Osteoblast (primary cell): Measurements from ENCODE around the gene MPST. TPM values are rescaled to one million over a fixed set of nuclear protein-coding genes. Genes with fewer than 3 reads are reported as not detected.

ENCODE experiments used
- DNase-seq: peaks from one replicate; pipeline ENCODE4 v3.0.0; 2011; ENCODE audit warnings: low spot score, mixed read lengths; ENCODE audit not compliant: insufficient read length; ENCODE audit errors: missing footprints
- H2AFZ ChIP-seq: 2 replicates; pipeline ENCODE4 v1.6.0; 2011; ENCODE audit warnings: mild to moderate bottlenecking, low read length
- H3K27ac ChIP-seq: 2 replicates; pipeline ENCODE4 v1.5.1; 2011; ENCODE audit warnings: mild to moderate bottlenecking, low read depth, low read length, moderate library complexity
- H3K27me3 ChIP-seq: 2 replicates; pipeline ENCODE4 v1.6.0; 2012; ENCODE audit warnings: mild to moderate bottlenecking, control low read depth, inconsistent platforms, low read length, moderate library complexity; ENCODE audit not compliant: insufficient read depth
- H3K36me3 ChIP-seq: 2 replicates; pipeline ENCODE4 v1.5.1; 2011; ENCODE audit warnings: mild to moderate bottlenecking, low read length, control low read depth, moderate library complexity; ENCODE audit not compliant: insufficient read depth
- H3K4me1 ChIP-seq: 2 replicates; pipeline ENCODE4 v1.5.1; 2011; ENCODE audit warnings: mild to moderate bottlenecking, low read length, control low read depth, moderate library complexity; ENCODE audit not compliant: insufficient read depth
- H3K4me2 ChIP-seq: 2 replicates; pipeline ENCODE4 v1.6.0; 2011; ENCODE audit warnings: mild to moderate bottlenecking, low read length; ENCODE audit not compliant: insufficient read depth
- H3K4me3 ChIP-seq: fragments of 200-600 bp; sonication (generic); 3 replicates; pipeline ENCODE4 v1.5.1; 2012; ENCODE audit warnings: mild to moderate bottlenecking, low read length, inconsistent platforms; ENCODE audit not compliant: insufficient read depth
- H3K79me2 ChIP-seq: 2 replicates; pipeline ENCODE4 v1.6.0; 2012; ENCODE audit warnings: mild to moderate bottlenecking, low read length, control low read depth, inconsistent platforms; ENCODE audit not compliant: insufficient read depth
- H3K9me3 ChIP-seq: 2 replicates; pipeline ENCODE4 v1.5.1; 2011; ENCODE audit warnings: low read depth, low read length, control low read depth
- H4K20me1 ChIP-seq: 2 replicates; pipeline ENCODE4 v1.6.0; 2012; ENCODE audit warnings: mild to moderate bottlenecking, low read length, control low read depth; ENCODE audit not compliant: insufficient read depth
- total RNA-seq: library from RNA; depleted of rRNA; stranded (reverse); fragments of >200 nt; gene quantifications from 2 replicates; pipeline ENCODE4 v1.2.3, GENCODE V29; 2012
- TF ChIP-seq, protein P1 (sequence below): IDR thresholded peaks from 2 replicates; pipeline ENCODE4 v1.5.1; 2011; ENCODE audit warnings: mild to moderate bottlenecking, low read depth, low read length, moderate library complexity; ENCODE audit errors: extremely low read depth

Gene MPST
- total RNA-seq = 82.5 and 91.6 TPM in 2 replicates

DNA sequence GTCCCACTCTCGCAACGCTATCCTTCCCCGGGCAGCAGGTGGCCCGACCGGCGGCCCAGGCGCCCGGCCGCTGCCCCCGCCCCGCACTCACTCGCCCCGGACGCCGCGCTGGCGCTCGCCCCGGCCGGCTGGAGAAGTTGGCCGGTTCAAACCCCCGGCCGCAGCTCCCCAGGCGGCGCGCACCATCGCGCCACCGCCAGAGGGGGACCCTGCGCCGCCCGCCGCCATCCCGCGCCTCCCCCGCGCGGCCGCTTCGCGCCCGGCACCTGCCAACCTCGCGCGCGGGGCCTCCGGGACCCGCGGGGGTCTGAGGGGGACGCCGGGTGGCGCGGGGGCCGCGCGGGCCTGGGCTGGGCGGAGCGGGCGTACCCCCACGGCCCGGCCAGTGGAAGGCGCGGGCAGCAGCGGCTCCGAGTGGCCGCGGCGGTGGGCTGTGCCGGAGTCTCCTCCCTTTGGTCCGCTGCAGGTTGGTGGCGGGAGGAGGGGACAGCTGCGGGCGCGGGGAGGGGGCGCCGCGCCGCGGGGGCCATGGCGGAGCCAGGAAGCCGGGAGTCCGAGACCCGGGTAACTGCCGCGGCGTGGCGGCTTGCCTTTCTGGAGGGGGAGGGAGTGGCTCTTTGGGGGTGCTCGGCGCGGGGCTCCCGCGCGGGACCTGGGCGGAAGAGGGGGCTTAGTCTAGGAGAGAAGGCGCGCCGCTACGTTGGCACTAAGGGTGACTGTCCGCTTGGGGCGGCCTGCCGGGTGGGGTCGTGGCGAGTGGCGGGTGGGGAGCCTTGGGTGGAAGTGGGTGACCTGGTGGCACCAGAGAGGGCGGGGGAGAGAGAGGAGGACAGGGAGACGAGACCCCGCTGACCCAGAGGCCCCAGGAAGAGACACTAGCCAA lies at the start of gene MPST, which contains the start of gene TST:
Gene MPST (plus strand): TSS at position 434 of the 883 bp plus-strand sequence. CDS start 95 bp downstream, at position 529.
Gene TST (minus strand): TSS at position 139 of the 883 bp plus-strand sequence. CDS start 715 bp downstream, outside the sequence.
- Histone ChIP-seq H3K27ac (peak within 1 kb of the TSS; percentile 51), H4K20me1 (peaks cover 32% of the 10 kb centered on the region)

DNA sequence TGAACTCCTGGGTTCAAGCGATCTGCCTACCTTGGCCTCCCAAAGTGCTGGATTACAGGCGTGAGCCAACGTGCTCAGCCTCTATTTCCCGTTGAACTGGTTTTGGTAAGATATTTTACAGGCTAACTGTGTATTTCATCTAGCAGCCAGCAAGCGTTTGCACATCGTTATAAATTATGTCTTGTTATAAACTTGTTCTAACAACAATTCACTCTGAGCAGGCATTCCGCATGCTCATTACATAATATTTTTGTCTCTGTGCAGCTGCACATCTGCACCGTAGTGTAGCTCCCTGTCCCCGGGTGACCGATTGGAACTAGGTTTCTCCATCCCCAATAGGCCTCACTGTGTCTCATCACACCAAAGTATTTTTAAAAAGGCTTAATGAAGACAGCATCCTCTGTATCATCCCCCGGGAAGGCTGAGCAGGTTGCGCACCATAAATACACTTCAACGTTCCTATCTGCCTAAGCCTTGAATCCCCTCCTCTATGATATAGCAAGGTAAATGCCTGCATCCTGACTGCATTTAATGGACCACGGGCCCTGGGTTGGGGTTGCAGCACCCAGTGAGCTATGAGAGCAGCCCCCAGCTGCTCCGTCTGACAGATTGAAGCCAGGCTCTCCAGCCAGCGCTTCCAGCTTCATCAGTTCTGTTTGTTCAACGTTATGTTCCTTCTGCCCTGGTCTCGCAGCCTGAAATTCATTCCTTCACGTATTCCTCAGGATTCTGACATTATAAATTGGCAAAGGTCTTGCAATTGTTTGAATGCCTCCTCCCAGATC lies 48.0 kb upstream of the MPST start:
- Histone ChIP-seq H3K4me1 (no peaks in the 10 kb centered on the region), H2AFZ (no peak overlapping the region), H3K36me3 (no peaks in the 10 kb centered on the region), H3K4me2 (no peak overlapping the region), H3K27me3 (peaks cover 21% of the 10 kb centered on the region), H3K9me3 (no peaks in the 10 kb centered on the region), H3K27ac (no peak overlapping the region), H3K79me2 (no peaks in the 10 kb centered on the region), H3K4me3 (no peak overlapping the region), H4K20me1 (no peaks in the 10 kb centered on the region)
- TF ChIP-seq, protein P1, sequence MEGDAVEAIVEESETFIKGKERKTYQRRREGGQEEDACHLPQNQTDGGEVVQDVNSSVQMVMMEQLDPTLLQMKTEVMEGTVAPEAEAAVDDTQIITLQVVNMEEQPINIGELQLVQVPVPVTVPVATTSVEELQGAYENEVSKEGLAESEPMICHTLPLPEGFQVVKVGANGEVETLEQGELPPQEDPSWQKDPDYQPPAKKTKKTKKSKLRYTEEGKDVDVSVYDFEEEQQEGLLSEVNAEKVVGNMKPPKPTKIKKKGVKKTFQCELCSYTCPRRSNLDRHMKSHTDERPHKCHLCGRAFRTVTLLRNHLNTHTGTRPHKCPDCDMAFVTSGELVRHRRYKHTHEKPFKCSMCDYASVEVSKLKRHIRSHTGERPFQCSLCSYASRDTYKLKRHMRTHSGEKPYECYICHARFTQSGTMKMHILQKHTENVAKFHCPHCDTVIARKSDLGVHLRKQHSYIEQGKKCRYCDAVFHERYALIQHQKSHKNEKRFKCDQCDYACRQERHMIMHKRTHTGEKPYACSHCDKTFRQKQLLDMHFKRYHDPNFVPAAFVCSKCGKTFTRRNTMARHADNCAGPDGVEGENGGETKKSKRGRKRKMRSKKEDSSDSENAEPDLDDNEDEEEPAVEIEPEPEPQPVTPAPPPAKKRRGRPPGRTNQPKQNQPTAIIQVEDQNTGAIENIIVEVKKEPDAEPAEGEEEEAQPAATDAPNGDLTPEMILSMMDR = no peak
- no peak for DNase-seq

More for the DNA sequence above, at the start of gene MPST, which contains the start of gene TST:
- DNase-seq = peak; percentile 98
- TF ChIP-seq, protein P1 = no peak
- H3K36me3 ChIP-seq = peaks cover 12% of the 10 kb centered on the region
- H3K79me2 ChIP-seq = peaks cover 11% of the 10 kb centered on the region
- peak within 1 kb of the TSS; percentile 88 for H3K4me2 ChIP-seq
- H2AFZ ChIP-seq = peak within 1 kb of the TSS; percentile 92
- peak within 1 kb of the TSS; percentile 88 for H3K4me3 ChIP-seq
- H3K4me1 ChIP-seq = peaks cover 12% of the 10 kb centered on the region
- H3K27me3 ChIP-seq = no peaks in the 10 kb centered on the region
- H3K9me3 ChIP-seq = no peaks in the 10 kb centered on the region

DNA sequence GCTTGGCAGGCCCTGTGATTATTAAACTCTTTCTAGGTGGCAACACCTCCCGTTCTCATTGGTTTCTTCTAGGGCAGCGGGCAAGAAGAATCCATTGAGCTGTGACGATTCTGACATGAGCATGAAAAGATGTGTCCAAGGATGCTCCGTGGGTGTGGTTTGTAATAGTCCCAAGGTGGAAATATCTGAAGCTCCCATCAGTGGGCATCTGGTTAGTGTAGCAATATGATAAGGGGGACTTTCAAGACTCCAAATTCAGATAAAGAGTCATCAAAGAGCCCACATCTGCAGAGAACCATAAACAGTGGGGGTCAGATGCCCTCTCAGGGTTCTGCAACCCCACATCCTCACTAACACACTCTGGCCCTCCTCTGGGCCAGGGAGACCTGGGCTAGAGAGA lies 42.9 kb upstream of the MPST start:
- Histone ChIP-seq H3K79me2 (no peaks in the 10 kb centered on the region), H3K27me3 (peaks cover 8% of the 10 kb centered on the region), H3K27ac (no peak overlapping the region), H2AFZ (no peak overlapping the region), H4K20me1 (no peaks in the 10 kb centered on the region), H3K9me3 (no peaks in the 10 kb centered on the region), H3K4me1 (peaks cover 8% of the 10 kb centered on the region), H3K4me3 (no peak overlapping the region), H3K36me3 (no peaks in the 10 kb centered on the region), H3K4me2 (no peak overlapping the region)
- TF ChIP-seq, protein P1 = no peak
- no peak for DNase-seq
